H1 (cell line): ENCODE data around the gene NEB.

Source experiments
- ATF2 ChIP-seq: IDR thresholded peaks from 2 replicates; pipeline ENCODE4 v1.6.1; 2012; ENCODE audit warnings: low read length, inconsistent platforms
- JUN ChIP-seq: IDR thresholded peaks from 2 replicates; pipeline ENCODE4 v1.6.1; 2011; ENCODE audit warnings: low read depth, mild to moderate bottlenecking, improper control_type of control experiment, low read length
- KDM1A ChIP-seq: fragments of 200-600, 300-600 bp; sonication (generic); IDR thresholded peaks from 2 replicates; pipeline ENCODE4 v1.7.1; 2016; ENCODE audit warnings: mild to moderate bottlenecking, low read length, borderline replicate concordance
- NRF1 ChIP-seq: IDR thresholded peaks from 2 replicates; pipeline ENCODE4 v1.6.1; 2011; ENCODE audit warnings: mild to moderate bottlenecking, low read depth, low read length, improper control_type of control experiment
- SIN3A ChIP-seq, 2 experiments: IDR thresholded peaks in 1 of 2; conservative IDR thresholded peaks in 1 of 2; 2 replicates each; pipeline ENCODE4 v1.6.1; 2011 to 2012; ENCODE audit warnings: low read length in 2 of 2, improper control_type of control experiment in 1 of 2, low read depth in 1 of 2, mild to moderate bottlenecking in 1 of 2
- TF ChIP-seq, protein P1 (sequence below), 3 experiments: IDR thresholded peaks; 1 replicate in 2 of 3; 2 replicates in 1 of 3; pipeline versions ENCODE4 v1.5.1 to v1.6.1; 2011; ENCODE audit warnings: low read length in 3 of 3, mild to moderate bottlenecking in 3 of 3, inconsistent platforms in 2 of 3, low read depth in 1 of 3, moderate library complexity in 1 of 3; ENCODE audit not compliant: insufficient read depth in 1 of 3; ENCODE audit errors: control extremely low read depth in 1 of 3

DNA sequence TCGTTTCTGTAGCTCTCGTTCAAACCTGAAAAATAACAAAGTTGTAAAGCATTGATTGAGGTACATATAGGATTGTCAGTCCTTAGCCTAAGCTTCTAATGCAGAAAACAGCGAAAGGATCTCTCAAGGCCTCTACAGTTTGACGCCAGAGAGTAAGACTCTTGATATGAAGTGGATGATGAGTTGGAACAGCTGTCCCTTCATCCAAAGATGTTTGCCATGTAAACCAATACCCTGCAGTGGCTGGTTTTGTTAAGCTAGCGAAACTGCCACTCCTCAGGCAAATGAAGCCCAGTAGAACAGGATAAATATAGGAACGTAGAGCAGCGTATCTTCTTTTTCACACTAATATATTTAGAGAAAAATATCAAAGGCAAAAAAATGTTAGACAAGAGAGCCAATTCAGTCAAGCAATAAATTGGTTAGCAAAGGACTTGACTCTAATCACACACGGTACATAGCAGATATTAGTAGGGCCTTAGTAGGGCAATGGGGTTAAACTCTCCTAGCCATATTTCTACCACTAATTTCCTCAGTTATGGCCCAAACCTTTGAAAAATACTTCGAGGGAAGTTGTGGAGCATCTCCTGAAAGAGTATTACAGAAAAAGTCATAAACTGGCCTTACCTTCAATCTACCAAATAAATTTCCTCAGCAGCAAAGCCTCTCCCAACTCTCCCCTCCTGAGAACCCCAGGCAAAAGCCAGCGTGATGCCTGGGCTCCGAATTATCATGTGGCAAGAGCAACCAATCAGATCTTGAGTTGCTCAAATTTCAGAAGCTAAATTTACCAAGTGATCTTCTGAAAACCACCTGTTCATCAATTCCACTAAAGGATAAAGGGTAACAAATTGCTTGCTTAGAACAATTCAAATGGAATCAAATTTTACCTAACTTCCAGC, at the start of gene NEB:
- TF ChIP-seq SIN3A (conservative IDR thresholded peaks at IDR 0.05 in 1 of 2, IDR thresholded peaks at IDR 0.05 in 1 of 2; ENCODE audit: low read depth in 1 of 2, low read length in 2 of 2): no peak
- no peak for TF ChIP-seq JUN
- no peak for TF ChIP-seq ATF2
- TF ChIP-seq, protein P1, sequence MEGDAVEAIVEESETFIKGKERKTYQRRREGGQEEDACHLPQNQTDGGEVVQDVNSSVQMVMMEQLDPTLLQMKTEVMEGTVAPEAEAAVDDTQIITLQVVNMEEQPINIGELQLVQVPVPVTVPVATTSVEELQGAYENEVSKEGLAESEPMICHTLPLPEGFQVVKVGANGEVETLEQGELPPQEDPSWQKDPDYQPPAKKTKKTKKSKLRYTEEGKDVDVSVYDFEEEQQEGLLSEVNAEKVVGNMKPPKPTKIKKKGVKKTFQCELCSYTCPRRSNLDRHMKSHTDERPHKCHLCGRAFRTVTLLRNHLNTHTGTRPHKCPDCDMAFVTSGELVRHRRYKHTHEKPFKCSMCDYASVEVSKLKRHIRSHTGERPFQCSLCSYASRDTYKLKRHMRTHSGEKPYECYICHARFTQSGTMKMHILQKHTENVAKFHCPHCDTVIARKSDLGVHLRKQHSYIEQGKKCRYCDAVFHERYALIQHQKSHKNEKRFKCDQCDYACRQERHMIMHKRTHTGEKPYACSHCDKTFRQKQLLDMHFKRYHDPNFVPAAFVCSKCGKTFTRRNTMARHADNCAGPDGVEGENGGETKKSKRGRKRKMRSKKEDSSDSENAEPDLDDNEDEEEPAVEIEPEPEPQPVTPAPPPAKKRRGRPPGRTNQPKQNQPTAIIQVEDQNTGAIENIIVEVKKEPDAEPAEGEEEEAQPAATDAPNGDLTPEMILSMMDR (IDR thresholded peaks at IDR 0.05; ENCODE audit: control extremely low read depth in 1 of 3, insufficient read depth in 1 of 3, low read depth in 1 of 3, low read length in 3 of 3): no peak
- no peak for TF ChIP-seq NRF1
- no peak for TF ChIP-seq KDM1A
